A673 (cell line): Measurements from ENCODE around the gene SLC1A7. TPM values are rescaled to one million over a fixed set of nuclear protein-coding genes. Genes with fewer than 3 reads are reported as not detected.

ENCODE experiments used
- BruUV-seq: library from RNA; stranded (reverse); fragments of 400-500 nt; replicated peaks from 2 replicates; lab custom pipeline; 2021; lab: Mats Ljungman, UMichigan
- CTCF ChIA-PET: fragments of 300-600 bp; sonication (Branson Sonifier 250); formaldehyde crosslinking; loops from one replicate; lab custom pipeline; 2022; ENCODE audit warnings: antibody characterized with exemption; lab: Charles Lee
- POLR2A ChIA-PET: fragments of 300-600 bp; sonication (Branson Sonifier 250); formaldehyde crosslinking; loops from one replicate; lab custom pipeline; 2022; ENCODE audit warnings: antibody characterized with exemption; ENCODE audit not compliant: low non-redundant PET; lab: Charles Lee
- DNase-seq: peaks from one replicate; pipeline ENCODE4 v3.0.0-alpha.2; 2015; ENCODE audit warnings: low spot score
- H3K27ac ChIP-seq: fragments of 200-600 bp; sonication (generic); 2 replicates; pipeline ENCODE4 v1.5.1; 2016; ENCODE audit warnings: mixed run types, low read depth, mild to moderate bottlenecking, mixed read lengths, antibody characterized with exemption, low read length; ENCODE audit not compliant: poor library complexity, severe bottlenecking
- H3K27me3 ChIP-seq: fragments of 200-600 bp; sonication (generic); replicated peaks from 2 replicates; pipeline ENCODE4 v1.6.1; 2017; ENCODE audit warnings: mixed run types, low read depth, mild to moderate bottlenecking, mixed read lengths, antibody characterized with exemption, low read length; ENCODE audit not compliant: insufficient read depth, poor library complexity
- H3K36me3 ChIP-seq: fragments of 200-600 bp; sonication (generic); 2 replicates; pipeline ENCODE4 v1.6.1; 2016; ENCODE audit warnings: mixed run types, mild to moderate bottlenecking, mixed read lengths, antibody characterized with exemption, low read length; ENCODE audit not compliant: insufficient read depth, poor library complexity, severe bottlenecking
- H3K4me1 ChIP-seq: fragments of 200-600 bp; sonication (generic); 2 replicates; pipeline ENCODE4 v1.6.1; 2017; ENCODE audit warnings: mixed run types, mild to moderate bottlenecking, mixed read lengths, antibody characterized with exemption, low read length; ENCODE audit not compliant: insufficient read depth, poor library complexity, severe bottlenecking
- H3K4me3 ChIP-seq: fragments of 200-600 bp; sonication (generic); 2 replicates; pipeline ENCODE4 v1.5.1; 2016; ENCODE audit warnings: low read depth, mixed run types, mild to moderate bottlenecking, mixed read lengths, low read length; ENCODE audit not compliant: poor library complexity, severe bottlenecking
- H3K9me3 ChIP-seq: fragments of 200-600 bp; sonication (generic); 2 replicates; pipeline ENCODE4 v1.6.1; 2016; ENCODE audit warnings: mixed run types, low read depth, mild to moderate bottlenecking, mixed read lengths, antibody characterized with exemption, low read length; ENCODE audit not compliant: poor library complexity, severe bottlenecking
- EZH2 ChIP-seq: fragments of 200-600 bp; sonication (generic); IDR thresholded peaks from 2 replicates; pipeline ENCODE4 v1.6.1; 2017; ENCODE audit warnings: borderline replicate concordance, low read depth, mild to moderate bottlenecking, mixed read lengths, antibody characterized with exemption, low read length; ENCODE audit not compliant: poor library complexity, severe bottlenecking
- intact Hi-C: fragments of 100-400 bp; cut with micrococcal nuclease; formaldehyde crosslinking; loops from one replicate; pipeline ENCODE4 v1.10.0; 2022; ENCODE audit not compliant: unreplicated experiment
- total RNA-seq: library from RNA; stranded (reverse); gene quantifications from 2 replicates; pipeline ENCODE4 v1.2.3, GENCODE V29; 2021
- TF ChIP-seq, protein P1 (sequence below): fragments of 300-800, 200-600 bp; sonication (generic); conservative IDR thresholded peaks from 2 replicates; pipeline ENCODE4 v1.5.1; 2017; ENCODE audit warnings: low read depth, mild to moderate bottlenecking, antibody characterized with exemption, low read length, moderate library complexity, mixed read lengths

SLC1A7 gene
- total RNA-seq, 1 experiment from 2014 or later: not detected

DNA sequence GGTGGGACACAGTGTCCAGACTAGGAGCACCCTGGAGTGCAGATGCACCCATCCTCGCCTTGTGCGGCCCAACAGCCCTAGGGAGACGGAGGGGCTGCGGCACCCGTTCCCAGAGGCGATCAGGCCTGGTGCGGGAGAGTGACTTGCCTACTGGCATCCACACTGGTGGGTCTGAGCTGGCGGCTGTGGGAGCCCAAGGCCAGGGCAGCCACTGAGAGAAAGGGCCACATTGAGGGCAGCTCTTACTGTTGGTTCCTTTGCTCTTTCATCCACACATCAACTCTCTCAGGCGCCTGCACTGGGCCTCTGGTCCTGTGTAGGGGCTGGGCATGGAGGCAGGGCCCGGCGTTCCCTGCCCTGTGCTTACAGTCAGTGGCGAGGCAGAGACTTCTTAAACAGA, 71.8 kb downstream of the SLC1A7 start:
- Histone ChIP-seq H3K27ac (no peak overlapping the region), H3K4me1 (no peaks in the 10 kb centered on the region), H3K4me3 (no peak overlapping the region), H3K27me3 (no peaks in the 10 kb centered on the region), H3K9me3 (no peaks in the 10 kb centered on the region), H3K36me3 (no peaks in the 10 kb centered on the region)
- no peak for DNase-seq
- no TSS peak for BruUV-seq
- TF ChIP-seq, protein P1, sequence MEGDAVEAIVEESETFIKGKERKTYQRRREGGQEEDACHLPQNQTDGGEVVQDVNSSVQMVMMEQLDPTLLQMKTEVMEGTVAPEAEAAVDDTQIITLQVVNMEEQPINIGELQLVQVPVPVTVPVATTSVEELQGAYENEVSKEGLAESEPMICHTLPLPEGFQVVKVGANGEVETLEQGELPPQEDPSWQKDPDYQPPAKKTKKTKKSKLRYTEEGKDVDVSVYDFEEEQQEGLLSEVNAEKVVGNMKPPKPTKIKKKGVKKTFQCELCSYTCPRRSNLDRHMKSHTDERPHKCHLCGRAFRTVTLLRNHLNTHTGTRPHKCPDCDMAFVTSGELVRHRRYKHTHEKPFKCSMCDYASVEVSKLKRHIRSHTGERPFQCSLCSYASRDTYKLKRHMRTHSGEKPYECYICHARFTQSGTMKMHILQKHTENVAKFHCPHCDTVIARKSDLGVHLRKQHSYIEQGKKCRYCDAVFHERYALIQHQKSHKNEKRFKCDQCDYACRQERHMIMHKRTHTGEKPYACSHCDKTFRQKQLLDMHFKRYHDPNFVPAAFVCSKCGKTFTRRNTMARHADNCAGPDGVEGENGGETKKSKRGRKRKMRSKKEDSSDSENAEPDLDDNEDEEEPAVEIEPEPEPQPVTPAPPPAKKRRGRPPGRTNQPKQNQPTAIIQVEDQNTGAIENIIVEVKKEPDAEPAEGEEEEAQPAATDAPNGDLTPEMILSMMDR: no peak
- ChIA-PET POLR2A (no interaction called here), CTCF (no interaction called here)
- intact Hi-C loops: no loop called here

DNA sequence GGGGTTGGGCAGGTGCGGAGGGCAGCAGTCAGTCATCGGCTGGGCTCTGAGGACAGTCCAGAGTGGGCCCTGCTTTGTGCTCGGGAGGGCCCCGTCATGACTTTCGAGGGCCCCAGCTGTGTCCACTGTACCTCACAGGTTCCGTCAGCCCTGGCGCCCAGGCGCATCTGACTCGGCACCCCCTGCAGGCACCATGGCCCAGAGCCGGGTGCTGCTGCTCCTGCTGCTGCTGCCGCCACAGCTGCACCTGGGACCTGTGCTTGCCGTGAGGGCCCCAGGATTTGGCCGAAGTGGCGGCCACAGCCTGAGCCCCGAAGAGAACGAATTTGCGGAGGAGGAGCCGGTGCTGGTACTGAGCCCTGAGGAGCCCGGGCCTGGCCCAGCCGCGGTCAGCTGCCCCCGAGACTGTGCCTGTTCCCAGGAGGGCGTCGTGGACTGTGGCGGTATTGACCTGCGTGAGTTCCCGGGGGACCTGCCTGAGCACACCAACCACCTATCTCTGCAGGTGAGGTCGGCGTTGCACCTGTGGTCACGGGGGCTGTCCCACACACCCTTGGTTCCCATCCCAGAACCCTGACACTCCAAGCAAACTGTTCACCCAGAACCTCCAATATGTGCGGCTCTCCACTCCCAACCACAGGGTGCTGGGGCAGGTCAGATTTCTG, 72.6 kb downstream of the SLC1A7 start:
- H3K4me1 ChIP-seq: no peaks in the 10 kb centered on the region
- H3K27ac ChIP-seq: no peak overlapping the region
- no TSS peak for BruUV-seq
- no peak for DNase-seq
- H3K36me3 ChIP-seq: no peaks in the 10 kb centered on the region
- no peak overlapping the region for H3K4me3 ChIP-seq
- intact Hi-C loops: loop anchor here (10.0 kb wide), 1 partner anchor 115 kb away; no protein-coding TSS in a partner anchor
- ChIA-PET POLR2A (no interaction called here), CTCF (no interaction called here)
- H3K9me3 ChIP-seq: no peaks in the 10 kb centered on the region
- H3K27me3 ChIP-seq: no peaks in the 10 kb centered on the region
- TF ChIP-seq, protein P1: no peak
- no peak for TF ChIP-seq EZH2

DNA sequence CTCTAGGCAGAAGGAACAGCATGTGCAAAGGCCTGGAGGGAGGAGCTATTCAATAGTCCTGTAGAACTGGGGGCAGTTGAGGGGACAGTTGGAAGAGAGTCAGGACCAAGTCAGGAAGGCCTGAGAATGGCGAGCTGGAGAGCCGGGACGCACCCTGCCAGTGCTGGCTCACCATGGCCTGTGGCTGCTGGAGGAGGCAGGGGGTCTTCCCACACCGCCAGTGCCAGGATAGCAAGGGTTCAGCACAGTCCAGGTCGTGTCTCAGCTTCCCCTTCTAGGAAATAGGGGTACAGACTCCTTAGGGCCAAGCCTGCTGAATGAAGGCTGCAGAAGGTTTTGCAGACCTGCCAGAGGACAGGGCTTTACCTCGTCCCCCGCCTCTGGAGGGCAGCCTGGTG, 73.2 kb downstream of the SLC1A7 start:
- no peaks in the 10 kb centered on the region for H3K9me3 ChIP-seq
- H3K27ac ChIP-seq: no peak overlapping the region
- no peaks in the 10 kb centered on the region for H3K27me3 ChIP-seq
- intact Hi-C loops: loop anchor here (10.0 kb wide), 1 partner anchor 116 kb away; no protein-coding TSS in a partner anchor
- BruUV-seq: no TSS peak
- ChIA-PET POLR2A (no interaction called here), CTCF (no interaction called here)
- H3K4me3 ChIP-seq: no peak overlapping the region
- H3K4me1 ChIP-seq: no peaks in the 10 kb centered on the region
- DNase-seq: no peak
- no peaks in the 10 kb centered on the region for H3K36me3 ChIP-seq
- TF ChIP-seq EZH2: no peak
- TF ChIP-seq, protein P1: no peak
